NCI-H446 (cell line): ENCODE results near the gene SMIM3.
"Not testable (repeated sequence)": the region's sequence is repeated elsewhere in the genome, so short reads cannot be mapped to it uniquely, and the experiment has no call there.

Experiments used
- DNase-seq, 2 experiments: peaks; one replicate each; lab custom pipeline; 2025; lab: John Stamatoyannopoulos, UW

The SMIM3 gene

DNA sequence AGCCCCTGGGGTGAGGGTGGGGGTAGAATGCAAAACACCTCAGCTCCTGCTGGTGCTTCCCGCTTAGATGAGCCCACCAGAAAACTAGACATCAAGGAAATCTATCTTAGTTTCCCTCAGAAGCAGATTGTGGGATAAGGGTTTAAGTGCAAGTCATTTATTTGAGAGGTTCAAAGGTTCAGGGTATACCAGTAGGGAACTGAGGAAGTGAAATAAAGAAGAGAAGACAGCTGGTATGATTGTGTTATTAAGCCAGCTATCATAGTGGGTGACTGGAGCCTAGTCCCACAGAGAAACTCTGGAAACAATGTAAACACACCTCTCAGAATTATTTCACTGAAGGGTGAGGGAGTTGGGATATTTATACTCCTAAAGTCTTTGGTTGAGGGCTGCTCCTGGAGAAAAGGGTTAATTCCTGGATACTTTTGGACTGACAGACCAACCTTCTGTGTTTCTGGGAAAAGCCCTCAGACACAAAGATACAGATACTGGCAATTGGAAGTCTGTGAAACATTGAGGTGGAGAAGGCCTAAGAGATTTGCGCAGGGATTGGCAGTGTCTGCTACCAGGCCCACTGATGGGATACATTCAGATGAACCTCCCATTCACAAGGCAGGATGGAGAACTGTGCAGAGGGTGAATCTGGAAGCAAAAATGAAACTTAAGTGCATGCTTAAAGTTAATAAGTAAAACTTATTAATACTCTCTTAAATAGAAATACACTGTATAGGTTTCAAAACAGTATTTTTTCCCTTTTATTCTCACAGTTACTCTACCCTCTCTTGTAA is 13.4 kb upstream of the SMIM3 start:
- no peak for DNase-seq

DNA sequence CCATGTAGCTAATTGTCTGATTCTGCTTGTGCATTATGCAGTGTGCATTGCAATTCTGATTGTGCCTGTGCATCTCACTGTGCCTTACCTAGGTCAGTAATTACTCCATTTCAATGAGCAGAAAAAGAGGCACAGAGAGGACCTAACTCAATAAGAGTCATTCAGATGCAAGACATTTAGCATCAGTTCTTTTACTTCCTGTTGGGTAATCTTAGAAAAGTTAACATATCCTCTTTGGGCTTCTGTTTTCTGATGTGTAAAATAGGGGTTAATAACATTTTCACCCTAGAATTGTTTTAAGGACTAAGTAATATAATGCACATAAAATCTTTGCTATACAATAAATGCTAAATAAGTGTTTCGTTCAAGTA is 12.8 kb upstream of the SMIM3 start:
- no peak for DNase-seq

DNA sequence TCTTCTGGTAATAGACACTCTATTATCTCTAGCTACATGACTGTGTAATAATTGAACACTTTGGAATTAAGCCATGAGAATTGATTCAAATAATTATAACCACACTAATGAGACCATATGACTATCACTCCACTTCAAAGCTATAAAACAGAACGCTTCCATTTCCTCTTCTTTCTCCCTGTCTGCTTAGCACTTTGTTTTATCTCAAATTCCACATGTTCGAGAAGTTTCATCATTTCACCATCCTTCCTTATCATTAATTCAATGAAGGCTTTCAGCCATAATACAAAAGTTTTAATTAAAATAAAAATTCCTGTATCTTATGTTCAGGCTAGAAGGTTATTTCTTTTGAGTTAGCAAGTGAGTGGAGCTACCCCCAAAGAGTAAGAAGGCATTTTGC is 12.3 kb upstream of the SMIM3 start:
- DNase-seq: no peak

DNA sequence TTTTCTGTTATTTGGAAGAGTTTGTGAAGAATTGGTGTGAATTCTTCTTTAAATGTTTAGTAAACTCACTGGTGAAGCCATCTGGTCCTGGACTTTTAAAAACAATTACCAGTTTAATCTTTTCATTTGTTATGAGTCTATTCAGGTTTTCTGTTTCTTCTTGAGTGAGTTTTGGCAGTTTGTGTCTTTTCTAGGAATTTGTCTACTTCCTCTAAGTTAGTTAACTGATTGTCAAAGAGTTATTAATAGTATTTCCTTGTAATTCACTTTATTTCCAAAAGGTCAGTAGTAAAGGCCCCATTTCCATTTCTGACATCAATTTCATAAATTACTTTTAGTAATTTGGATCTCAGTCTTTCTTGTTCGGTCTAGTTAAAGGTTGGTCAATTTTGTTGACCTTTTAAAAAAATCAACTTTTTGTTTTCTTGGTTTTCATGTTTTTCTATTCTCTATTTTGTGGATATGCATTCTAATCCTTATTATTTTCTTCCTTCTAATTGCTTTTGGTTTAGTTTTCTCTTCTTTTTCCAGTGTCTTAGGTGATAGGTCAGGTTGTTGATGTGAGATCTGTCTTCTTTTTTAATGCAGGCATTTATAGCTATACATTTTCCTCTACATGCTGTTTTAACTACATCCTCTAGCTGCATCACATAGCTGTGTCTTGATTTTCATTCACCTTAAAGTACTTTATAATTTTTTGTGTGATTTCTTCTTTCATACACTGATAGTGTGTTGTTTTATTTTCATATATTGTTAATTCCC is 7.3 kb upstream of the SMIM3 start:
- DNase-seq: no peak

DNA sequence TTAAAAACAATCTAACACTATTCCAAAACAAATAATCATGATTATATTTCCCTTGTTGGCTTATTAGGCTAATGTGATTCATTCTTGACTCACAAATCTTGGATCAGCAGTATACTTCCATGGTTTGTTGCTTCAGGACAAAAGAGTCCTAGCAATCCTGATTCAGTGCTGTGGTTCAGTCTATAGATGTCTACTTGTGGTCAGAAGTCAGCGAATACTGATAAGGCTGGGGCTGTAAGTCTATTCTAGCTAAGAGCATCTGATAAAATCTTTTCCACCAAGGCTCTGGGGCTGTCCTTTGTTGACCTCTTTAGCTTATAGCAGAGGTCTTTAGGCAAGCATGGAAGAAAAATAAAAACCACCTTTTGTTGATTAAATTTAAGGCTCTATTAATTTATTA is 4.4 kb upstream of the SMIM3 start:
- no peak for DNase-seq

DNA sequence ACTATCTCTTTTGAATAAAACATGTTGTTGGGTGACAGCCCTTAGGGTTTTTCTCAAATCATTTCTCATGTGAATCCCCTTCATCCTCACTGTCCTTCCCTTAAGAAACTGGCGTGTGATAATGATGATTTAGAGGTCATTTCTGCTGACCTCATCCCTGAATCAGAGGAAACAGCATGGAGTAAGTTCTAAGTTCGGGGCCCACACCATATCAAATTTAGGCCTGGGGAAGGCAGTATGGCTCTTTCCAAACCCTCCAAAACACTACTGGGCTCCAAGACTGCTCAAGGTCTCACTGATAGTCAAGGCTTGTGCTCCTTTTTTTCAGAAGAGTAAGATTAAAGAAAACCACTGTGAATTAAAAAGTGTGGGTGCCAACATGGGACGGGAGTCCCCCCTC is 872 bp upstream of the SMIM3 start:
- DNase-seq: no peak

DNA sequence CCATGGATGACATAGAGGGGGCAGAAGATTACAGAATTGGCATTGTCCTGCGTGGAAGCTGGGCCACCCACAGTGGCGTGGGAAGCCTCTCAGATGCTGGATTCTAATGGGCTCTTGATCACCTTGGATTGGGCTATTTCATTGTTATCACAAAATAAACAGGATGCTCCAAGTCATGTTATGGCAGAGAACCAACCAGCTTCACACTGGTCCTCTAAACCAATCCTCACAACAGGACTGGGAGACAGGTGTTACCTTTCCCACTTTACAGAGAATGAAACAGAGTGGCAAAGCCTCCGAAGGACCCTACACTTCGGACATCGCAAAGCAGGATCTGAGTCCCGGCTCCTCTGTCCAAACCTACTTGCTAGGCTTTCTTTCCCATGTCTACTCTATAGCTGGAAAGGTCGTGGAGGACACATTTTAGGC is 455 bp upstream of the SMIM3 start:
- no peak for DNase-seq

DNA sequence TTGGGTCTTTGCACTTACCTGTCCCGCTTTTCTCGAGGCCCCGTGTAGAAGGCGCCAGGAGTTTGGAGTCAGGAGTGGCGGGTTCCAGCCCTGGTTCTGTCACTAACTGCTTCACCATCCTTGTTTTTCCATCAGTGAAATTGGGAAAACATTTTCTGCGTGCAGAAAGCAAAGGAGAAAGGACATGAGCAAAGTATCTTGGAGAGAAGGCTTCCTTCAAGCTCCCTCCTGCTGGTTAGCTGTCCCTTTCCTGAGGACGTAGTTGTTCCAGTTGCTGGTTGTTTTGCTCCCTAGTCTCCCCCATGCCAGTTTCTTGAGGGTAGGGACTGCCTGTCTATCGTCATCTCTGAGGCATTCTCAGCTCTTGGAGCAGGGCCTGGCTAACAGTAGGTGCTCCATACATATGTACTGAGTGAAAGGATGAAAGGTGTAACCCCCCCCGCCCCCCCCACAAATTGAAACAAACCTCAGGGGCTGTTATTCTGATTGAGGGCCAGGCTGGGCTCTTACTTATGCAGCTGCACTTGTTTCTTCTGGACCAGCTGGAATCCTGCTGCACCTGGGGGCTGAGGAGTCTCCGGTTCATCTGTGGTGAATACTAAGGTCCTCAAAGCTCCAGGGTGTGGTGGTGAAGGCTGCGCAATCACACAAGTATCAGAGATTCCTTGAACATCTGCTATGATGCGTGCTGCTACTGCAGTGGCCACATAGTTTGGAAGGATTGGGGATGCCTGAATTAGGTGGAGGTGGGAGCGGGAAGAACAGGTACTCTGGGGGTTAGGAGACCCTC is 1.0 kb downstream of the SMIM3 start:
- DNase-seq: no peak

DNA sequence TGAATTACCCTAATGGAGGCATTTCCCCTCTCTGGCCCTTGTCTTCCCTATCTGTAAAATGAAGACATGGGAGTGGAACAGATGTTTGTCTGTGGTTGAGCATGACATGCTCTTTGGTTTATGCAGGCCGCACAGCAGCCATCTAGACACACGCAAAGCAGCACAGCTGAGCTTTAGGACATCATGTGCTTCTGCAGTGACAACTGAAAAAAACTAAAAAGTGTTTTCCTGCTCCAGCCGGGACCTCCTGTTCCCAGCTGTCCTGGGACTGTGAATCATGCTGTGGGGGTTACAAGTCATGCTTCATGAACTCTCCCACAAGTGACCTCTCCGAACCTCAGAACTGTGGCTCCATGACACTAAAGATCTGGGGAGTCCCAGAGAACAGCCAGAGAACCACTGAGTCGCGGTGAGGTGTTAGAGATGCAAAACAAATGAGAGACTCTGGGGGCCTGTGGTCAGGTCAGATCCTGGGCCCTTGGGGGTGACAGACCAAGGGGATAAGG is 1.7 kb downstream of the SMIM3 start:
- no peak for DNase-seq

DNA sequence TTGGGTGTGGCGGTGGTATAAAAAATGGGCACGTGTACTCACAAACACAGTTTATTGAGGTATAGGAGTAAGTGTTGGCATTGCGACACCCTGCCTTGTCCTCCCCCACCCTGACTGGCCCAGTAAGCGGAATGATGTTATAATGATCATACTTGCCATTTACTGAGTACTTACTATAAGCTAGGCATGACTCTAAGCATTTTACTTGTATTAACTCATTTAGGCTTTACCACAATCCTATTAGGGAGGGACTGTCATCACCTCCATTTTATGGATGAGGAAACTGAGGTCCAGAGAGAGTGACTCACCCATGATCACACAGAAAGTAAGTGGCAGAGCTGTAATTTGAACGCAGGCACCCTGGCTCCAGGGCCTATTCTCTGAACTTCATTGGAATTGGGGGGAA is 2.3 kb downstream of the SMIM3 start:
- no peak for DNase-seq

DNA sequence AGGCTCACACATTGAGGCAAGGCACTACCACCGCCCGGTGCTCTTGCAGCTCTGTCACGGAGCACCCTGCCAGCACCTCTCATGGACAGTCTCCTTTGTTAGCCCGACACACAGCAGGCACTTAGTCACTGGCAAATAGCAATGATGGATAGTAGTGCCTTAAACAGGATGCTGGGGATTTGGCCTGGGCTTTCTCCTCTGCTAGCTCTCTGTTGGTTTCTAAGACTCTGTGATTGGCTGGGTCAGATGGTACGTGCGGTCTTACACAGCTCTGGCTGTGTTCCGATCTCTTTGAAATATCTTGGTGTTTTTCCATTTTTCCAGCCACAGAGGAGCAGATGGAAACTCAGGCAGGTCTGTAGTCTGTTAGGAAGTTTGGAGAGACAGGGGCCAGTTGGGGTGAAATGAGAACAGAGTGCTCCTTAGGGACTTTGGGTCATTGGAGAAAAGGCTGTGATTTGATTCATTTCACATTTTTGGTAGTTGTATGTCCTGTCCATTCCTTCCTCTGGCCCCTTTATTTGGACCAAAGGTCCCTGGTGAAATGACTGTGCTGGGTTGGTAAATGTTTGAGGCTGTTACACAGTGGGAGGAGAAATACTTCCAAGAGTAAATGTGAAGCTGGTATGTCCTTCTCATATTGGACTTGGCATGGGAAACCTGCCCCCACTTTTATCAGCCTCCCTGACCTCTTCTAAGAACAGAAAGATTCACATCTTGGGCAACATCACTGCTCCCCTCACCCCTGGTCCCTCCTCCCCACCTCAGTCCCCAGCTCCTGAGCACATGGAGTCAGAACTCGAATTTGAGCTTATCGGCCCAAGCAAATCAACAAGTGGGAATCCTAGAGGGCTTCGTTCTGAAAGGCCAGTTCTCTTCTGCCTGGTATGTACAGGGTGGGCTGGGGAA is 3.4 kb downstream of the SMIM3 start:
- DNase-seq: no peak

DNA sequence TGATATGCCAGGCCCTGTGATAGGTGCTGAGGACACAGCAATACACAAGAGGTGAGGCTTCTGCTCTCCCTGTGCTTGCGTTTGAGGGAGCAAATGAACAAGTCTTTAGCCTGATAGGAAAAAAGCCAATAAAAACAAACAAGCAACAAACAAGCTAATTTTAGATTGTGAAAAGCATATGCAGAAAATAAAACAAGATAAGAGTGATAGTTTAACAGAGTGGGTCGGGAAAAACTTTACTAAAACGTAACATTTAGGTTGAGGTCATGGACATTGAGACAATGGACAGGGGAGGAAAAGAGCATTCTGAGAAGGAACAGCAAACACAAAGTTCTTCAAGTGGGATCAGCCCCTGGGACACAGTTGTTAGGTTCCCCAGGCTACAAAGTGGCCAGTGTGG is 4.3 kb downstream of the SMIM3 start:
- no peak for DNase-seq

DNA sequence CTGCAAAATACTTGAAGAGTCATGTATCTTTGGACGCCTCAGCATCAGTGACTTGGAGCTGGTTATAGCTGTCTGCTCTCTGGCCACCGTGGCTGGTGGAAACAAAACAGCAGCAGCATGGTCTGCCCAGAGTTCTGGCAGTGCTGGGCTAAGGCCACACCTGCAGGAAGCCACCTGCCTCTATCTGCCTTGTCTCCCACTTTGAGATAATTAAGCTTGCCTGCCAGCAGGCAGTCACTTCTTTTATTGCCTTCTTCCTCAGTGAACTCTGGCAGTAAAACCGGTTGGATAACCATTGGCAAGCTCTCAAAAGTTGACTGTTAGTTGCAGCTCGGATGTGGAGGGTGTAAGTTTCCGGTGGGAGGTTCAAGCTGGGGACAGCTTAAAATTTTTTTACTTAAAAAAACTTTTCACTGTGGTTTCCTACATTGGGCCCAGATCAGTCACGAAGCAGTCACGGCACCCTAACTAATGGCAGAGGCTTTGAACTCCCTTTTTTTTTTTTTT is 4.9 kb downstream of the SMIM3 start:
- no peak for DNase-seq

DNA sequence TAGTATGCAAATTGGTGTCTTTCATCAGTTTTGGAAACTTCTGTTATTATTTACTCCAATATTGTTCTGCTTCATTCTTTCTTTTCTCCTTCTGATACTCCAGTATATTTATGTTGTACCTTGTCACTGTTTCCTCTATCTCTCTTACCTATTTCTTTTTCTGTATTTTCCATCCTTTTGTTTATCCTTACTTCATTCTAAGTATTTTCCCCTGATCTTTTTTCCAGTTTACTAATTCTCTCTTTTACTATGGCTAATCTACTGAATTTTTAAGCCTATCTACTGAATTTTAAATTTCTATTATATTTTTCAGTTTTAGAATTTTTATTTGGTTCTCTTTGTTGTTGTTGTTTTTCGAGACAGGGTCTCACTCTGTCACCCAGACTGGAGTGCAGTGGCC is 7.4 kb downstream of the SMIM3 start:
- no peak for DNase-seq

DNA sequence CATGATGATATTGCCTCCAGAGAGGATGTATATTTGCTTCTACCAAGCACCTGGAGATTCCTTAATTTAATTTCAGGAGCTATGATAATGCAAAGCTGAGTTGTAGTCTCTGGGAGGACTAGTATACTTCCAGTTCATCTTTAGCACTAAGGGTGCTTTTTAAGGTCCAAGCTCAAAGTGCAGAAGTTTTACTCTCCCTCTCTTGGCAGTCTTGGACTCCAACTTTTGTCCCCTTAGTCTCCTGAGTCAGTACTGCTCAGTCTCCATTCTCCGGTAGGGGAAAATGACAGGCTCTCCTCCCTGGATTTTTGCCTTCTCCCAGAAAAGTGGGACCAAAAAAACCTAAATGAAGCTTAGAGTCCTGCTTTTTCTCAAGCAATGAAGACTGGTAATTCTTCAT is 8.3 kb downstream of the SMIM3 start:
- no peak for DNase-seq

DNA sequence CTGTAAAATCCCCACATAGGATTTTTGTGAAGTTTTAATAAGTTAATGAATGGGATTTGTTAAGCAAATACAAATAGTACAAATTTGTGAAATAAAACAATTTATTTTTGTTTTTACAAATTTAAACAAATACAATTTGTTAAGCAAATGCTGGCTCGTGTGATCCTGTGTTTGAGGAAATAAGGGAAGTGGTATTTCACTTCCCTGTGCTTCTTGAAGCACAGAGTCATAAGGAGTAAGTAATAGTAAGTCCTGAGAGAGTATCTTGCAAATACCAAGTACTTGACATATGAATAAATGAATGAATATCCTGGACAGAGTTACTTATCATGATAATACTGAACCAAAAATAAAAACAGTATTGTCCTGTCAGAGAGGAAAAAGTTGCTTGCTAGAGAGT is 9.1 kb downstream of the SMIM3 start:
- DNase-seq: no peak

DNA sequence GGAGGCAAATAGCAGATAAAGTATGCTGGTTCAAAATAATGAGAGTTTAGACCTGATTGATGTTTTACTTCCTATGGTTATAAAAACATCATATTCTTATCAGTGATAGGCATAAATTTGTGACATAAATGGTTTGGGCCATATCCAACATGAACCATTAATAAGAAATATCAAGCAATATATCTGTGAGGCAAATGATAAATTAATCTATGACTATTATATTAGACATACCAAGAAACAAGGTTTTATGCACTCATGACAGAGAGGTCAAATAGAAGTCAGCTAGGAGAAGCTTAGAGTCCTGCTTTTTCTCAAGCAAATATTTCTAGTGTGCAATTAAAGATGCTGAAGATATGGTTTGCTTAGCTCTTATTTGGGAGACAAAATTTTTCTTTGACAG is 10.4 kb downstream of the SMIM3 start:
- no peak for DNase-seq

DNA sequence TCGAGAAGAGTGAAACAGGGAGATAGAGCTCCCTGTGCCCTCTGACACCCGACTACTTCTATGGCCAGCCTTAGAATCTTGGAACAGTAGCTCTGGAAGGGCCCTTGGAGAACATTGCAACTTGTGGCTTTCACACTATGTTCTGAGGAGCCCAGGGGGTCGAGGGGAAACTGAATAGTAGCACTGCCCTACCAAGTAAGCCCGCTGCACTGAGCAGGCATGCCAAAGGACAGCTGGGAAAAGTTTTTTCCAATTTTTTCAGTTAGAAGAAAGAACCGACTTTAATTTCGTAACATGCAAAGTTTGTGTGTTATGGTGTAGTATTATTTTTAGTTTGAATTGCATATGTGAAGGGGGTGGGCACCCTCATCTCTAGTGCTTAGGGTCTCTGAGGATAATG is 10.9 kb downstream of the SMIM3 start:
- DNase-seq: no peak

DNA sequence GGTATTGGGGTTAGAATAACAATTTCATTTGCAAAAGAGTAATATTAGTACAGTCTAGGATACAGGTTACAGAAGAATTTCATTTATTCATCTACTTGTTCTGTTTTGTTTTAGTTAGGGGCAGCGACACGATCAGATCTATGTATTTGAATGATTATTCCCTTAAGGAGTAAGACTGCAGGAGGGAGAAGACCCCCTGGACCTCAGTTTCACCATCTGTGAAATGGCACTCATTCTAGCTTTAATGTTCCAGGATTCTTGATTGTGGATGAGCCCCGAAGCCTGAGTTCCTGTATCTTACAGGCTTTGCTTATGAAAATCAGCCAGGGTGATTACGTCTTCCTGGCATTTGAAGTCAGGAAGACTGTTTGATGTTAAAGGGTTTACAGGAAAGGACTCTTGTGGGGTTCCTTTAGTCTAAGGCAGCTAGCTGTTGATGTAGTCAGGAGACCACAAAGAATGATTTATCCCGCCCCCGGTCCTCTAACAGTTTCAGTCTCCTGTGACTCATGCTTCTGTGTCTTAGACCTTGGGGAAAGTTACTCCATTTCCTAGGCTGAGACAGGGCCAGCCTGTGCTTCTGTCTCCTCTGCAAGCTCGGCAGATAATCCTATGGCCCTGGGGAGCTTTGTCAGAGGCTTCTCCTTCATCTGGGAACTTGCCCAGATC is 11.5 kb downstream of the SMIM3 start:
- no peak for DNase-seq

DNA sequence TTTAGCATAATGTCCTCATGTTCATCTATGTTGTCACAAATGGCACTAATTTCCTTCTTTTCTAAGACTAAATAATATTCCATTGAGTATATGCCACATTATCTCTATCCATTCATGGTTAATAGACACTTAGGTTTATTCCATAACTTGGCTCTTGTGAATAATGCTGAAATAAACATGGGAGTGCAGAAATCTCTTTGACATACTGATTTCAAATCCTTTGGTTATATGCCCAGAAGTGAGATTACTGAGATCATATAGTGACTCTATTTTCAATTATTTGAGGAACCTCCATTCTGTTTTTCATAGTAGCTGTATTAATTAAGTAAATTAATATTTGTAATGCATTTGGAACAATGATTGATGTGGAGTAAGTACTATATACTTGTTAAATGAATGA is 13.0 kb downstream of the SMIM3 start:
- no peak for DNase-seq

DNA sequence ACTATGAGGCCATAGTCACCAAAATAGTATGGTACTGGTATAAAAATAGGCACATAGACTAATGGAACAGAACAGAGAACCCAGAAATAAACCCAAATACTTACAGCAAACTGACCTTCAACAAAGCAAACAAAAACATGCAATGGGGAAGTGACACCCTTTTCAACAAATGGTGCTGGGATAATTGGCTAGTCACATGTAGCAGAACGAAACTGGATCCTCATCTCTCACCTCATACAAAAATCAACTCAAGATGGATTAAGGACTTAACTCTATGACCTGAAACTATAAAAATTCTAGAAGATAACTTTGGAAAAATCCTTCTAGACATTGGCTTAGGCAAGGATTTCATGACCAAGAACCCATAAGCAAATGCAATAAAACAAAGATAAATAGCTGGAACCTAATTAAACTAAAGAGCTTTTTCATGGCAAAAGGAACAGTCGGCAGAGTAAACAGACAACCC is 14.9 kb downstream of the SMIM3 start:
- not testable (repeated sequence) for DNase-seq
